AG09319 (cell line): ENCODE results near the gene SLC38A8.

ENCODE experiments used
- DNase-seq: peaks from one replicate; pipeline ENCODE4 v3.0.0-alpha.2; 2010; ENCODE audit warnings: low read depth; ENCODE audit errors: extremely low read depth
- CTCF ChIP-seq: IDR thresholded peaks from 2 replicates; pipeline ENCODE4 v1.5.1; 2011; ENCODE audit warnings: low read depth, mild to moderate bottlenecking, inconsistent platforms, low read length, moderate library complexity

The SLC38A8 gene

GRCh38 chr16:83998091-83998490 is 44.5 kb downstream of the SLC38A8 start:
- no peak for TF ChIP-seq CTCF
- no peak for DNase-seq

DNA sequence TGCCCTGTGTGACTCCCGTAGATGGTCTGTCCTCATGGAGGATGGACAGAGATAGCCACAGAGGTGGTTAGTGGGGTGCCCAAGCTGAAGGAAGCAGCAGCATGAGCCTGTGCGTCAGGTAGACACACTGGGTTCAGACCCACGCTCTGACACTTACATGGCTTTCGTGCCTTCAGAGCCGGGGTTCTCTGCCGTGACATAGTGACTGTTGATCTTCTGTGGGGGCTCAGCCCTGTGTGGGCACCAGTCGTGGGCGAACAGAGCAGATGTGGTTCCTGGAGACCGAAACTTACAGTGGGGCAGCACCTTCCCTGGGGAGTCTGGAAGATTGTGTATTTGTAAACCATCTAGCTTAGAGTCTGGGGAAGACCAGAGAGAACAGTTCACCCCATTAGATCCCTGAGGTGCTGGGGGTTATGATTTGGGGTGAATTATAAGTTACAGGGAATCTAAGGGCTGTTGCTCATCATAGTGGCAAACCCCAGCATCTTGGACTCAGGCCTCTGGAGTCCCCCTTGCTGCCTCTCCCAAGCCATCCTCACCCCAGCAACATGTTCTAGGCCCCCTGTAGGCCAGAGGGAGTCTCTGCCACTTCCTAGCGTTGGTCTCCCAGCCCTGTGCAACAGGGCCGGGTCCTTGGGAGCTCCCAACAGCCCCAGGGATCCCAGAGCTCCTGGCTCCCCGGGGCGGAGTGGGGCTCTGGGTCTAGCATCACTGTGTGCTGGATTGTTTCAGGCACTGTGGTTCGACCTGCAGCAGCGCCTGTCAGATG is 45.9 kb downstream of the SLC38A8 start:
- DNase-seq = no peak
- no peak; the same call in 1 of the 2 replicates for TF ChIP-seq CTCF

DNA sequence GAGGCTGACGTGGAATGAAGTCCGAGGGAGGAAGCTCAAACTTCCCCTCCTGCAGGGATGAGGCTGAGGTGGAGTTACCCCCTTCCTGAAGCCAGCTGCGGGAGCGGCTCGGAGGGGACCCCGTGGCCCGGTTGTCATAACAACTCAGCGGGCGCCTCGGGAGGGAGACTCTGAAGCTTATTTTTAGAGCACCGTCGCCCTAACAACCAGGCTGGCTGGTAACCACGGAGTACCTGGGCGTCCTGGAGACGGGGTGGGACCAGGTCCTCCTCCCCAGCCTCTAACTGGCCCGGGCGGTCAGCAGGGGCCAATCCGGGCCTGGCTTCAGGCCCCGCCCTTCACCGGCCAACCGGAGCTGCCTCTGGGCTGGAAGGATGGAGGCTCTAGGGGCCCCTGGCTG is 46.8 kb downstream of the SLC38A8 start:
- DNase-seq = no peak
- TF ChIP-seq CTCF = no peak

- no peak for TF ChIP-seq CTCF
- DNase-seq = no peak
These were observed 47.9 kb downstream of the SLC38A8 start for GRCh38 chr16:83994703-83995102.

- DNase-seq = peak; percentile 77
- TF ChIP-seq CTCF = no peak
These were observed 48.5 kb downstream of the SLC38A8 start for GRCh38 chr16:83994087-83994486.

DNA sequence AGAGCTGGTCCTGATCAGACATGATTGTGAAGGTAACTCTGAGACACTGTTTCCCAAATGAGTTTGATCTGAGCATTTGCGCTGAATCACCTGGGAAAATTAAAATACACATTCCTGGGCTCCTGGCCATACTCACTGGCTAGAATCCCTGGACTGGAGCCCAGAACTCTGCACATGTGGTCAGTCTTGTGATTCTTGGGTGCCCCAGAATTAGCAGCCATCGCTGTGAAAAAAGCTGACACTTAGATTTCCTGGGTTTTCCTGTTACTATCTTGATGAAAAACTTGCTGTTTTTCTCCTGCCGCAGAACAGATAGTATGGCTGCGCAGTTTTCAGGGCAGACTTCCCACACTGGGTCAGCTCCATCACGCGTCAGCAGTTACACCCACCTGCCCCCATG is 50.0 kb downstream of the SLC38A8 start:
- DNase-seq = peak; percentile 11
- TF ChIP-seq CTCF = no peak

GRCh38 chr16:83990492-83990891 is 52.1 kb downstream of the SLC38A8 start:
- no peak for TF ChIP-seq CTCF
- no peak for DNase-seq
